ENCODE results near the gene DTYMK.

Gene DTYMK

GRCh38 chr2:241645915-241646645, 40.5 kb downstream of the DTYMK start:
- DNase-seq (ENCODE audit: low read depth): no peak

GRCh38 chr2:241645056-241645914, 41.3 kb downstream of the DTYMK start:
- DNase-seq (ENCODE audit: low read depth): no peak

- no peak for DNase-seq (ENCODE audit: low read depth)
Observed at GRCh38 chr2:241641631-241642030, 45.0 kb downstream of the DTYMK start.

GRCh38 chr2:241640165-241640795, 46.3 kb downstream of the DTYMK start:
- no peak for DNase-seq (ENCODE audit: low read depth)

GRCh38 chr2:241639385-241639784, 47.2 kb downstream of the DTYMK start:
- DNase-seq (ENCODE audit: low read depth): no peak

- DNase-seq (ENCODE audit: low read depth): no peak
Observed at GRCh38 chr2:241638940-241639339, 47.7 kb downstream of the DTYMK start.

- DNase-seq (ENCODE audit: low read depth): peak; percentile 45
Observed at GRCh38 chr2:241637795-241638660, 48.6 kb downstream of the DTYMK start.

GRCh38 chr2:241637018-241637794, 49.4 kb downstream of the DTYMK start, which contains the start of the genes ATG4B and THAP4:
Gene ATG4B (plus strand): TSS chr2:241637693. CDS start chr2:241637715, 22 bp downstream.
Gene THAP4 (minus strand): TSS chr2:241637158. CDS start chr2:241637017, 141 bp downstream.
- DNase-seq (ENCODE audit: low read depth): peak; percentile 77

GRCh38 chr2:241636182-241637017, 50.2 kb downstream of the DTYMK start:
- peak; percentile 38 for DNase-seq (ENCODE audit: low read depth)

GRCh38 chr2:241635756-241636155, 50.9 kb downstream of the DTYMK start:
- DNase-seq (ENCODE audit: low read depth): no peak

- no peak for DNase-seq (ENCODE audit: low read depth)
Observed at GRCh38 chr2:241633561-241633960, 53.1 kb downstream of the DTYMK start.

- DNase-seq (ENCODE audit: low read depth): no peak
Observed at GRCh38 chr2:241632478-241633325, 53.9 kb downstream of the DTYMK start.

- no peak for DNase-seq (ENCODE audit: low read depth)
Observed at GRCh38 chr2:241629762-241630435, 56.7 kb downstream of the DTYMK start.

- no peak for DNase-seq (ENCODE audit: low read depth)
Observed at GRCh38 chr2:241627675-241628074, 58.9 kb downstream of the DTYMK start.

All from activated T-cell treated with anti-CD3 and anti-CD28 coated beads for 48 hours (primary cell).